K562 (cell line): Measurements from ENCODE around the gene ATG13. TPM values are rescaled to one million over a fixed set of nuclear protein-coding genes. Genes with fewer than 3 reads are reported as not detected.

Source experiments
- ARHGAP35 ChIP-seq: fragments of 450-650 bp; IDR thresholded peaks from 2 replicates; pipeline ENCODE4 v1.6.1; 2018; ENCODE audit not compliant: partially characterized antibody
- CREBBP ChIP-seq: IDR thresholded peaks from one replicate; pipeline ENCODE4 v1.6.1; 2012; ENCODE audit warnings: low read depth, mild to moderate bottlenecking, control low read depth, inconsistent platforms, low read length
- CTBP1 ChIP-seq: fragments of 450-650 bp; IDR thresholded peaks from 2 replicates; pipeline ENCODE4 v1.6.1; 2016; ENCODE audit warnings: borderline replicate concordance
- ESRRA ChIP-seq: fragments of 450-650 bp; IDR thresholded peaks from 2 replicates; pipeline ENCODE4 v1.6.1; 2014; ENCODE audit warnings: low read depth, mild to moderate bottlenecking, moderate library complexity, borderline replicate concordance
- HCFC1 ChIP-seq: IDR thresholded peaks from 2 replicates; pipeline ENCODE4 v1.6.1; 2012; ENCODE audit warnings: low read depth, low read length, improper control_type of control experiment
- HMGN3 ChIP-seq: IDR thresholded peaks from 2 replicates; pipeline ENCODE4 v1.6.1; 2011; ENCODE audit warnings: borderline replicate concordance, low read depth, mild to moderate bottlenecking, mixed read lengths, low read length; ENCODE audit not compliant: insufficient read length; ENCODE audit errors: extremely low read depth
- IRF2 ChIP-seq: sonication (generic); formaldehyde crosslinking; IDR thresholded peaks from 2 replicates; pipeline ENCODE4 v1.8.1; 2022; ENCODE audit warnings: mild to moderate bottlenecking, missing genetic modification reagents
- KLF1 ChIP-seq: fragments of 450-650 bp; IDR thresholded peaks from 2 replicates; pipeline ENCODE4 v1.6.1; 2016; ENCODE audit warnings: missing genetic modification characterization, missing compliant biosample characterization
- KLF13 ChIP-seq: fragments of 450-650 bp; IDR thresholded peaks from 2 replicates; pipeline ENCODE4 v1.6.1; 2016; ENCODE audit warnings: missing genetic modification characterization, low read depth, mild to moderate bottlenecking, missing compliant biosample characterization, moderate library complexity, borderline replicate concordance
- KLF6 ChIP-seq: fragments of 250-450 bp; sonication (Bioruptor Pico); IDR thresholded peaks from 2 replicates; pipeline ENCODE4 v1.4.0; 2020; ENCODE audit warnings: mild to moderate bottlenecking, moderate library complexity, borderline replicate concordance
- MEIS2 ChIP-seq: fragments of 450-650 bp; IDR thresholded peaks from 2 replicates; pipeline ENCODE4 v1.6.1; 2014; ENCODE audit warnings: mild to moderate bottlenecking; ENCODE audit not compliant: partially characterized antibody
- MTF1 ChIP-seq: fragments of 250-450 bp; sonication (Bioruptor Pico); IDR thresholded peaks from 2 replicates; pipeline ENCODE4 v1.9.0; 2021; ENCODE audit warnings: moderate library complexity, mild to moderate bottlenecking, inconsistent platforms, borderline replicate concordance
- NR2C1 ChIP-seq, 2 experiments: fragments of 450-650 bp; IDR thresholded peaks; 2 replicates each; pipeline ENCODE4 v1.6.1; 2017; ENCODE audit warnings: mild to moderate bottlenecking in 2 of 2, antibody characterized with exemption in 1 of 2, inconsistent platforms in 1 of 2, missing compliant biosample characterization in 1 of 2, missing genetic modification characterization in 1 of 2
- NR3C1 ChIP-seq: sonication (generic); formaldehyde crosslinking; IDR thresholded peaks from 2 replicates; pipeline ENCODE4 v1.8.1; 2022; ENCODE audit warnings: missing genetic modification reagents
- NRF1 ChIP-seq, 2 experiments: fragments of 450-650 bp; IDR thresholded peaks in 1 of 2; conservative IDR thresholded peaks in 1 of 2; 2 replicates each; pipeline ENCODE4 v1.6.1; 2014; ENCODE audit warnings: mild to moderate bottlenecking in 2 of 2
- PHF8 ChIP-seq: fragments of 200-600 bp; sonication (generic); IDR thresholded peaks from 2 replicates; pipeline ENCODE4 v1.6.1; 2012; ENCODE audit warnings: mixed run types, mild to moderate bottlenecking, inconsistent platforms, low read length, moderate library complexity, borderline replicate concordance
- POU5F1 ChIP-seq: fragments of 150-350 bp; IDR thresholded peaks from 2 replicates; pipeline ENCODE4 v1.6.1; 2014; ENCODE audit warnings: borderline replicate concordance, low read length, low read depth, mild to moderate bottlenecking; ENCODE audit not compliant: partially characterized antibody
- PRPF4 ChIP-seq: fragments of 200-400 bp; formaldehyde crosslinking; IDR thresholded peaks from one replicate; pipeline ENCODE4 v1.6.1; 2017; ENCODE audit warnings: low read length, low read depth, mild to moderate bottlenecking; ENCODE audit not compliant: insufficient read depth, poor library complexity, severe bottlenecking
- STAT5A ChIP-seq: IDR thresholded peaks from 2 replicates; pipeline ENCODE4 v1.6.1; 2012; ENCODE audit warnings: low read length, inconsistent platforms, borderline replicate concordance
- ZBTB8A ChIP-seq: fragments of 450-650 bp; IDR thresholded peaks from 2 replicates; pipeline ENCODE4 v1.6.1; 2018; ENCODE audit warnings: mild to moderate bottlenecking, moderate library complexity; ENCODE audit not compliant: partially characterized antibody
- ZNF134 ChIP-seq: fragments of 250-450 bp; sonication (Bioruptor Pico); conservative IDR thresholded peaks from 2 replicates; pipeline ENCODE4 v1.4.0; 2020
- polyA plus RNA-seq, 8 experiments: library from polyadenylated mRNA; depleted of rRNA in 4 of 8; stranded (reverse) in 5 of 8; unstranded in 3 of 8; fragments of >200 nt; fragmentation: Nextera tagmentation in 2 of 8; fragmentation: Illumina TruSeq in 1 of 8; extraction: Ambion mirVana in 2 of 8; extraction: Trizol in 1 of 8; gene quantifications; 2 replicates each; pipeline versions ENCODE4 v1.2.1 to v1.2.3, GENCODE V29; 2011 to 2014; ENCODE audit warnings: inconsistent platforms in 1 of 8, missing spikeins in 1 of 8
- total RNA-seq, 7 experiments: library from RNA; depleted of rRNA in 6 of 7; stranded (reverse); fragments of >200 nt in 6 of 7; fragmentation: Illumina TruSeq in 2 of 7; extraction: Trizol in 2 of 7; gene quantifications; 2 replicates each; pipeline versions ENCODE4 v1.2.1 to v1.2.3, GENCODE V29; 2011 to 2021; ENCODE audit warnings: low replicate concordance in 1 of 7
- TF ChIP-seq, protein P1 (sequence below): fragments of 200-800 bp; sonication (Bioruptor generic); IDR thresholded peaks from 2 replicates; pipeline ENCODE4 v1.6.1; 2017; ENCODE audit warnings: missing genetic modification characterization, missing compliant biosample characterization
- TF ChIP-seq, protein P2 (sequence below): sonication (generic); formaldehyde crosslinking; IDR thresholded peaks from 2 replicates; pipeline ENCODE4 v1.8.0; 2023; ENCODE audit warnings: mild to moderate bottlenecking, missing genetic modification reagents
- TF ChIP-seq, protein P3 (sequence below): fragments of 450-650 bp; formaldehyde crosslinking; IDR thresholded peaks from 2 replicates; pipeline ENCODE4 v1.4.0; 2020; ENCODE audit warnings: mild to moderate bottlenecking

The ATG13 gene
- total and polyA plus RNA-seq, 9 of the 15 experiments (the other 6 are each of a cell fraction or from before 2014, with no cell fraction given): 13.1 to 61.5 (median 36.5) TPM

DNA sequence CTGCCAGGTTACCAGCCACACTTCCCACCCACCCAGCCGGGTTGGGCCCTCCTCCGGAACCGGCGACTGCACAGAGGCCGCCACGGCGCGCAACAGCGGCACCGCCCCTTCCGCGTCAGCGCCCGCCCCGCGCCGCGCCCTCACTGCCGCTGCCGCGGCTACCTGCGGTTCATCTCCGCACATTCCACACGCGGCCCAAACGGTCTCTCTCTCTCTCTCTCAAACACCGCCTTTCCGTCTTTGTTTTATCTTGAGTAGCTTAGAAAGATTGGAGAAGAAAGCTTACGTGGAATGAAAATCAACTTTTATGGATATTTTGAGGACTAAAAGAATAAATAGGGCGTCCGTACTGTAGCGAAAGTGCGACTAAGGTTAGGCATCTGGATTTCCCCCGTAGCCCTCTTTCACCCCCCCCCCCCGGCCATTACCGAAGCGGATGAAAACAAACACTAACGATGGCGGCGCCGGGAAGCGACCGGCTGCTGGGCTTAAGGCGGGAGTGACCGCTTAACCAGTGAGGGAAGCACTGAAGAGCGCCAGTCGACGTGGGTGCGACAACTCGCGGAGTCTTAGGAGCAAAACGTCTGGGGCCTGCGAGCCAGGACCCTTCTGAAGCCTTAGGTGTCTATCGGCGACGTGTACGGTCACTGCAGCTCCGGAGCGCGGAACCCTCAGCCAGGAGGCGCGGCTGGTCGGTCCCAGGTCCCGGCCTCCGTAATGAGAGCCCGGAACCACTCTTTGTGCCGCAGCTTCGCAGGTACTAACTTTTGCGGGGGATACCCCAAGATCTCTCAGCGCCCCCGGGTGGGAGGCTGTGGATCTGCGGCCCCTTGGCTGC, at the start of gene ATG13, which contains the start of gene HARBI1 (continued):
- TF ChIP-seq CTBP1 (peak; percentile 54; the same call in 1 of the 2 replicates), ZBTB8A (no peak), ARHGAP35 (no peak), ESRRA (no peak), MTF1 (no peak), PRPF4 (no peak), ZNF134 (no peak), HMGN3 (peak; percentile 47), KLF1 (tag) (peak; percentile 66; the same call in 1 of the 2 replicates), KLF6 (CRISPR knock-in tag) (peak; percentile 64; the same call in 1 of the 2 replicates), KLF13 (peak; percentile 44; the same call in 1 of the 2 replicates), CREBBP (no peak), MEIS2 (no peak), PHF8 (peak; percentile 83), POU5F1 (no peak), HCFC1 (peak; percentile 63), IRF2 (CRISPR knock-in tag) (no peak), NR3C1 (no peak), NRF1 (conservative IDR thresholded peaks at IDR 0.05 in 1 of 2, IDR thresholded peaks at IDR 0.05 in 1 of 2) (peak; percentile 77 to 82), STAT5A (no peak), NR2C1 (IDR thresholded peaks at IDR 0.05) (peak; percentile 55), NR2C1 (tag; IDR thresholded peaks at IDR 0.05) (peak; percentile 70)
- TF ChIP-seq, protein P1, sequence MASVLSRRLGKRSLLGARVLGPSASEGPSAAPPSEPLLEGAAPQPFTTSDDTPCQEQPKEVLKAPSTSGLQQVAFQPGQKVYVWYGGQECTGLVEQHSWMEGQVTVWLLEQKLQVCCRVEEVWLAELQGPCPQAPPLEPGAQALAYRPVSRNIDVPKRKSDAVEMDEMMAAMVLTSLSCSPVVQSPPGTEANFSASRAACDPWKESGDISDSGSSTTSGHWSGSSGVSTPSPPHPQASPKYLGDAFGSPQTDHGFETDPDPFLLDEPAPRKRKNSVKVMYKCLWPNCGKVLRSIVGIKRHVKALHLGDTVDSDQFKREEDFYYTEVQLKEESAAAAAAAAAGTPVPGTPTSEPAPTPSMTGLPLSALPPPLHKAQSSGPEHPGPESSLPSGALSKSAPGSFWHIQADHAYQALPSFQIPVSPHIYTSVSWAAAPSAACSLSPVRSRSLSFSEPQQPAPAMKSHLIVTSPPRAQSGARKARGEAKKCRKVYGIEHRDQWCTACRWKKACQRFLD (CRISPR knock-in tag): no peak; the same call in 1 of the 2 replicates
- TF ChIP-seq, protein P2, sequence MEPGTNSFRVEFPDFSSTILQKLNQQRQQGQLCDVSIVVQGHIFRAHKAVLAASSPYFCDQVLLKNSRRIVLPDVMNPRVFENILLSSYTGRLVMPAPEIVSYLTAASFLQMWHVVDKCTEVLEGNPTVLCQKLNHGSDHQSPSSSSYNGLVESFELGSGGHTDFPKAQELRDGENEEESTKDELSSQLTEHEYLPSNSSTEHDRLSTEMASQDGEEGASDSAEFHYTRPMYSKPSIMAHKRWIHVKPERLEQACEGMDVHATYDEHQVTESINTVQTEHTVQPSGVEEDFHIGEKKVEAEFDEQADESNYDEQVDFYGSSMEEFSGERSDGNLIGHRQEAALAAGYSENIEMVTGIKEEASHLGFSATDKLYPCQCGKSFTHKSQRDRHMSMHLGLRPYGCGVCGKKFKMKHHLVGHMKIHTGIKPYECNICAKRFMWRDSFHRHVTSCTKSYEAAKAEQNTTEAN: no peak
- TF ChIP-seq, protein P3, sequence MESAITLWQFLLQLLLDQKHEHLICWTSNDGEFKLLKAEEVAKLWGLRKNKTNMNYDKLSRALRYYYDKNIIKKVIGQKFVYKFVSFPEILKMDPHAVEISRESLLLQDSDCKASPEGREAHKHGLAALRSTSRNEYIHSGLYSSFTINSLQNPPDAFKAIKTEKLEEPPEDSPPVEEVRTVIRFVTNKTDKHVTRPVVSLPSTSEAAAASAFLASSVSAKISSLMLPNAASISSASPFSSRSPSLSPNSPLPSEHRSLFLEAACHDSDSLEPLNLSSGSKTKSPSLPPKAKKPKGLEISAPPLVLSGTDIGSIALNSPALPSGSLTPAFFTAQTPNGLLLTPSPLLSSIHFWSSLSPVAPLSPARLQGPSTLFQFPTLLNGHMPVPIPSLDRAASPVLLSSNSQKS (CRISPR knock-in tag): no peak
